IMR-90 (cell line): ENCODE measurements around the gene TEX13B. TPM values are rescaled to one million over a fixed set of nuclear protein-coding genes. Genes with fewer than 3 reads are reported as not detected.
A peak's percentile ranks its signal among the peaks of the same experiment; 100 is the strongest.

Experiments
- ATAC-seq: fragments of 200-7000 bp; cut with Tn5 transposase; 2 replicates; pipeline ENCODE4 v1.9.1; 2020; ENCODE audit warnings: low read depth, mild to moderate bottlenecking, moderate library complexity
- BruUV-seq: library from RNA; stranded (reverse); fragments of 400-500 nt; replicated peaks from 2 replicates; lab custom pipeline; 2021; lab: Mats Ljungman, UMichigan
- CTCF ChIA-PET: fragments of 300-600 bp; formaldehyde crosslinking; extraction: SDS; loops from one replicate; lab custom pipeline; 2021; ENCODE audit warnings: antibody characterized with exemption; lab: Yijun Ruan, JAX
- POLR2A ChIA-PET: fragments of 300-600 bp; sonication (Branson Sonifier 250); formaldehyde crosslinking; loops from one replicate; lab custom pipeline; 2022; ENCODE audit warnings: antibody characterized with exemption; ENCODE audit not compliant: unreplicated experiment; lab: Charles Lee
- DNase-seq: peaks from one replicate; pipeline ENCODE4 v3.0.0; 2013
- H2AFZ ChIP-seq: replicated peaks from 2 replicates; pipeline ENCODE3; 2013; ENCODE audit warnings: low read length, mild to moderate bottlenecking; ENCODE audit not compliant: poor library complexity
- H2AK5ac ChIP-seq: 2 replicates; pipeline ENCODE4 v1.6.1; 2013; ENCODE audit warnings: low read depth, low read length, inconsistent platforms
- H2AK9ac ChIP-seq: replicated peaks from 2 replicates; pipeline ENCODE3; 2013; ENCODE audit warnings: mild to moderate bottlenecking, low read depth, low read length, moderate library complexity; ENCODE audit not compliant: poor library complexity
- H2BK120ac ChIP-seq: 2 replicates; pipeline ENCODE4 v1.6.1; 2013; ENCODE audit warnings: low read depth, low read length, inconsistent platforms
- H2BK15ac ChIP-seq: 3 replicates; pipeline ENCODE4 v1.6.1; 2013; ENCODE audit warnings: low read depth, low read length, inconsistent platforms
- H2BK20ac ChIP-seq: 2 replicates; pipeline ENCODE4 v1.6.1; 2013; ENCODE audit warnings: low read depth, mild to moderate bottlenecking, inconsistent platforms, low read length, moderate library complexity
- H2BK5ac ChIP-seq: 2 replicates; pipeline ENCODE4 v1.6.1; 2013; ENCODE audit warnings: mild to moderate bottlenecking, low read depth, low read length, inconsistent platforms; ENCODE audit not compliant: poor library complexity, severe bottlenecking
- H3K14ac ChIP-seq: replicated peaks from 2 replicates; pipeline ENCODE4 v1.6.1; 2013; ENCODE audit warnings: low read depth, low read length, inconsistent platforms
- H3K18ac ChIP-seq: 2 replicates; pipeline ENCODE4 v1.6.1; 2013; ENCODE audit warnings: low read depth, low read length, control low read depth
- H3K23ac ChIP-seq: 2 replicates; pipeline ENCODE4 v1.6.1; 2013; ENCODE audit warnings: low read depth, low read length, inconsistent platforms
- H3K27ac ChIP-seq: 2 replicates; pipeline ENCODE4 v1.5.1; 2013; ENCODE audit warnings: mild to moderate bottlenecking, control low read depth, low read length; ENCODE audit not compliant: insufficient read depth
- H3K27me3 ChIP-seq: 2 replicates; pipeline ENCODE4 v1.6.1; 2013; ENCODE audit warnings: low read length; ENCODE audit not compliant: control insufficient read depth, insufficient read depth
- H3K36me3 ChIP-seq: 2 replicates; pipeline ENCODE4 v1.6.1; 2013; ENCODE audit warnings: low read length, mixed read lengths; ENCODE audit not compliant: control insufficient read depth, insufficient read depth
- H3K4ac ChIP-seq: 2 replicates; pipeline ENCODE4 v1.6.1; 2013; ENCODE audit warnings: low read depth, low read length, inconsistent platforms
- H3K4me1 ChIP-seq: 2 replicates; pipeline ENCODE4 v1.6.1; 2013; ENCODE audit warnings: low read length, mixed read lengths; ENCODE audit not compliant: control insufficient read depth, insufficient read depth
- H3K4me2 ChIP-seq: 2 replicates; pipeline ENCODE4 v1.6.1; 2013; ENCODE audit warnings: low read depth, mild to moderate bottlenecking, control low read depth, low read length, moderate library complexity
- H3K4me3 ChIP-seq: 2 replicates; pipeline ENCODE4 v1.5.1; 2013; ENCODE audit warnings: low read depth, mild to moderate bottlenecking, control low read depth, low read length, moderate library complexity; ENCODE audit not compliant: insufficient read depth
- H3K56ac ChIP-seq: 2 replicates; pipeline ENCODE4 v1.6.1; 2013; ENCODE audit warnings: low read length, inconsistent platforms; ENCODE audit not compliant: insufficient read depth; ENCODE audit errors: extremely low read depth
- H3K79me1 ChIP-seq, 2 experiments: 2 replicates each; pipeline ENCODE4 v1.6.1; 2013; ENCODE audit warnings: low read length in 2 of 2, inconsistent platforms in 1 of 2, low read depth in 1 of 2
- H3K9ac ChIP-seq: 2 replicates; pipeline ENCODE4 v1.6.1; 2013; ENCODE audit warnings: low read depth, low read length, control low read depth
- H3K9me1 ChIP-seq: 2 replicates; pipeline ENCODE4 v1.6.1; 2013; ENCODE audit warnings: low read length, inconsistent platforms; ENCODE audit not compliant: insufficient read depth
- H3K9me3 ChIP-seq: 2 replicates; pipeline ENCODE4 v1.6.1; 2013; ENCODE audit warnings: low read length; ENCODE audit not compliant: control insufficient read depth, insufficient read depth
- H4K20me1 ChIP-seq: 2 replicates; pipeline ENCODE4 v1.6.1; 2013; ENCODE audit warnings: low read length, inconsistent platforms; ENCODE audit not compliant: insufficient read depth
- H4K5ac ChIP-seq: 2 replicates; pipeline ENCODE4 v1.6.1; 2013; ENCODE audit warnings: mild to moderate bottlenecking, low read depth, low read length, control low read depth
- H4K8ac ChIP-seq, 2 experiments: 2 replicates each; pipeline ENCODE4 v1.6.1; 2013; ENCODE audit warnings: low read depth in 2 of 2, low read length in 2 of 2, control low read depth in 1 of 2, inconsistent platforms in 1 of 2
- H4K91ac ChIP-seq: 2 replicates; pipeline ENCODE4 v1.6.1; 2013; ENCODE audit warnings: low read depth, low read length, inconsistent platforms; ENCODE audit not compliant: insufficient read depth
- CHD1 ChIP-seq: IDR thresholded peaks from 2 replicates; pipeline ENCODE4 v1.6.1; 2012; ENCODE audit warnings: low read depth, low read length, improper control_type of control experiment
- MAZ ChIP-seq: IDR thresholded peaks from 2 replicates; pipeline ENCODE4 v1.6.1; 2012; ENCODE audit warnings: low read depth, mild to moderate bottlenecking, low read length, improper control_type of control experiment, moderate library complexity, borderline replicate concordance
- RAD21 ChIP-seq: IDR thresholded peaks from 2 replicates; pipeline ENCODE4 v1.6.1; 2012; ENCODE audit warnings: low read length, improper control_type of control experiment
- RCOR1 ChIP-seq: IDR thresholded peaks from 2 replicates; pipeline ENCODE4 v1.6.1; 2012; ENCODE audit warnings: mild to moderate bottlenecking, low read length, improper control_type of control experiment; ENCODE audit not compliant: insufficient replicate concordance
- RFX5 ChIP-seq: IDR thresholded peaks from 2 replicates; pipeline ENCODE4 v1.8.0; 2012; ENCODE audit warnings: low read depth, mild to moderate bottlenecking, low read length, moderate library complexity
- SMC3 ChIP-seq: fragments of 150-350 bp; IDR thresholded peaks from 2 replicates; pipeline ENCODE4 v1.6.1; 2016; ENCODE audit warnings: low read depth, mild to moderate bottlenecking, antibody characterized with exemption, low read length, moderate library complexity
- WGBS, 2 experiments: methylation state at CpG; one replicate each; pipeline versions ENCODE4 v1.1.5 to v1.1.7; 2013; ENCODE audit warnings: missing lambda C conversion rate in 2 of 2; ENCODE audit not compliant: insufficient read length in 1 of 2; ENCODE audit errors: extremely low coverage in 2 of 2; 5-methylcytosine and 5-hydroxymethylcytosine counted together
- dilution Hi-C: fragments of 300-500 bp; cut with HindIII; formaldehyde crosslinking; loops from one replicate; pipeline ENCODE4 v1.14.3; 2018; ENCODE audit warnings: low sequenced_read_pairs; ENCODE audit not compliant: unreplicated experiment
- in situ Hi-C: fragments of 300-500 bp; cut with MboI; formaldehyde crosslinking; loops from 3 replicates; pipeline ENCODE4 v1.14.3; 2019; ENCODE audit warnings: low sequenced_read_pairs, inconsistent platforms, mixed read lengths
- intact Hi-C: fragments of 100-400 bp; cut with micrococcal nuclease; formaldehyde crosslinking; loops from 2 replicates; pipeline ENCODE4 v1.10.0; 2022
- polyA plus RNA-seq, 3 experiments: library from polyadenylated mRNA; depleted of rRNA; stranded (reverse); fragments of >200 nt; gene quantifications; 2 replicates each; pipeline ENCODE4 v1.2.3, GENCODE V29; 2012; ENCODE audit warnings: low replicate concordance in 1 of 3
- total RNA-seq: library from RNA; depleted of rRNA; stranded (reverse); fragments of >200 nt; gene quantifications from 2 replicates; pipeline ENCODE4 v1.2.3, GENCODE V29; 2012
- TF ChIP-seq, protein P1 (sequence below): conservative IDR thresholded peaks from 2 replicates; pipeline ENCODE4 v1.5.1; 2012; ENCODE audit warnings: mild to moderate bottlenecking, low read depth, low read length, improper control_type of control experiment

TEX13B gene
- total and polyA plus RNA-seq, 2 of the 4 experiments (the other 2 are of a cell fraction) = not detected

DNA sequence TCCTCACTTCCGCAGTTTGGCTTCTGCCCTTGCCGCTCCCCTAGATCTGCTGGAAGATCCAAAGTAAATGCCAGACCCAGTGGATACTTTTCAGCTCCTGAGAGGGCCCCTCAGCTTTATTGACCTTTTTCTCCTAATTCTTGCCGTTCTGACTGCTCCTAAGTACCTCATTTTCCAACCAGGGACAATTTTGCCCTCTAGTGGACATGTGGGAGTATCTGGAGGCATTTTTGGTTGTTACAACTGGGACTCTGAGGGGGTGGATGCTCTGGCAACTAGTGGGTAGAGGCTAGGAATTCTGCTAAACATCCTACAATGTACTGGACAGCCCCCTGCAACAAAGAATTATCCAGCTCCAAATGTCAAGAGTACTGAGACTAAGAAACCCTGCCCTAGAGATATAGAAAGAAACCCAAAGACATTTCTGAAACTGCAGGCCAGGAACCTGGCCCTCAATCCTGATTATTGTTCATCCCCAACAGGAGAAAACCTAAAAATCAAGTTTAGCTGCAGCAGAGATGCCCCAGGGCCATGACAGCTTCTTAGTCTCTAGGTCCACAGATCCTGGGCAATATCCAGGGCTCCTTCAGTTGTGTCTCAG is 3.4 kb downstream of the TEX13B start:
- no peaks in the 10 kb centered on the region for H3K4me1 ChIP-seq
- no peak overlapping the region for H4K8ac ChIP-seq
- H3K79me1 ChIP-seq = no peaks in the 10 kb centered on the region
- no peak overlapping the region for H3K27ac ChIP-seq
- H3K18ac ChIP-seq = no peak overlapping the region
- H4K5ac ChIP-seq = no peak overlapping the region
- peak; percentile 51; the same call in 1 of the 2 replicates for ATAC-seq
- H3K27me3 ChIP-seq = peaks cover 10% of the 10 kb centered on the region
- H2BK120ac ChIP-seq = no peak overlapping the region
- H2AK5ac ChIP-seq = no peak overlapping the region
- H3K4me2 ChIP-seq = no peak overlapping the region
- H2BK5ac ChIP-seq = no peak overlapping the region
- H3K9ac ChIP-seq = no peak overlapping the region
- no peak overlapping the region for H2BK20ac ChIP-seq
- H3K4me3 ChIP-seq = no peak overlapping the region
- no TSS peak for BruUV-seq
- dilution Hi-C loops (no loop called here), intact Hi-C loops (loop anchor here (5.0 kb wide), 1 partner anchor 93 kb away; no protein-coding TSS in a partner anchor), in situ Hi-C loops (no loop called here)
- no peaks in the 10 kb centered on the region for H3K36me3 ChIP-seq
- no peak overlapping the region for H2BK15ac ChIP-seq
- TF ChIP-seq CHD1 (no peak), MAZ (no peak), RAD21 (peak; percentile 23), RCOR1 (no peak), SMC3 (no peak), RFX5 (no peak)
- TF ChIP-seq, protein P1, sequence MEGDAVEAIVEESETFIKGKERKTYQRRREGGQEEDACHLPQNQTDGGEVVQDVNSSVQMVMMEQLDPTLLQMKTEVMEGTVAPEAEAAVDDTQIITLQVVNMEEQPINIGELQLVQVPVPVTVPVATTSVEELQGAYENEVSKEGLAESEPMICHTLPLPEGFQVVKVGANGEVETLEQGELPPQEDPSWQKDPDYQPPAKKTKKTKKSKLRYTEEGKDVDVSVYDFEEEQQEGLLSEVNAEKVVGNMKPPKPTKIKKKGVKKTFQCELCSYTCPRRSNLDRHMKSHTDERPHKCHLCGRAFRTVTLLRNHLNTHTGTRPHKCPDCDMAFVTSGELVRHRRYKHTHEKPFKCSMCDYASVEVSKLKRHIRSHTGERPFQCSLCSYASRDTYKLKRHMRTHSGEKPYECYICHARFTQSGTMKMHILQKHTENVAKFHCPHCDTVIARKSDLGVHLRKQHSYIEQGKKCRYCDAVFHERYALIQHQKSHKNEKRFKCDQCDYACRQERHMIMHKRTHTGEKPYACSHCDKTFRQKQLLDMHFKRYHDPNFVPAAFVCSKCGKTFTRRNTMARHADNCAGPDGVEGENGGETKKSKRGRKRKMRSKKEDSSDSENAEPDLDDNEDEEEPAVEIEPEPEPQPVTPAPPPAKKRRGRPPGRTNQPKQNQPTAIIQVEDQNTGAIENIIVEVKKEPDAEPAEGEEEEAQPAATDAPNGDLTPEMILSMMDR = peak; percentile 41
- H3K9me1 ChIP-seq = no peaks in the 10 kb centered on the region
- H4K20me1 ChIP-seq = no peaks in the 10 kb centered on the region
- H3K14ac ChIP-seq = no peak overlapping the region
- POLR2A ChIA-PET = no interaction called here
- H4K91ac ChIP-seq = no peak overlapping the region
- no peak overlapping the region for H2AFZ ChIP-seq
- no peak overlapping the region for H3K23ac ChIP-seq
- 33% methylated on average over 2 of the region's 3 CpGs; no CpG with 5 or more reads in 1 of the 2 experiments for WGBS, 2 experiments
- H3K4ac ChIP-seq = no peak overlapping the region
- peak; percentile 19 for DNase-seq
- H3K56ac ChIP-seq = no peak overlapping the region
- CTCF ChIA-PET = no interaction called here
- H2AK9ac ChIP-seq = no peak overlapping the region
- H3K9me3 ChIP-seq = no peaks in the 10 kb centered on the region
